Nucleus accumbens (tissue), 56 donors: ENCODE results near the gene RICTOR.

Experiments
- DNase-seq, 56 donors: peaks; one replicate each; lab custom pipeline; 2025; lab: John Stamatoyannopoulos, UW

RICTOR gene

DNA sequence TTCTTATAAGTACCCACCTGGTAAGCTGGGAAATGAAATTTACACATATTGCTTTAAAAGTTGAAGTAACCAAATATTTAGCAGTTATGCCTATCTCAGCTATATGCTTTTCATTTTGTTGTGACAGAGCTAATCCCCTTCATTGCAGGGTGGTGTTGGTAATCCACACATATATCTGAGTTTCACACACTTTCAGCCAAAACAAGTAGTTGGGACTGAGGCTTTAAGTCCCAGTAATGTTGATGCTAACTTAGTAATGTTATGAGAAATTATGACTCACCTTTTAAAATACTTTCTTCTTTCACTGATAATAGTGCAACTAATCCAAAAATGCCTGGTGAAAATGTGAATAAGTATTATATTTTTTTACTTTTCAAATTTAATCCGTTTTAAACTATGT is 19.2 kb upstream of the RICTOR start:
- DNase-seq = no peak

DNA sequence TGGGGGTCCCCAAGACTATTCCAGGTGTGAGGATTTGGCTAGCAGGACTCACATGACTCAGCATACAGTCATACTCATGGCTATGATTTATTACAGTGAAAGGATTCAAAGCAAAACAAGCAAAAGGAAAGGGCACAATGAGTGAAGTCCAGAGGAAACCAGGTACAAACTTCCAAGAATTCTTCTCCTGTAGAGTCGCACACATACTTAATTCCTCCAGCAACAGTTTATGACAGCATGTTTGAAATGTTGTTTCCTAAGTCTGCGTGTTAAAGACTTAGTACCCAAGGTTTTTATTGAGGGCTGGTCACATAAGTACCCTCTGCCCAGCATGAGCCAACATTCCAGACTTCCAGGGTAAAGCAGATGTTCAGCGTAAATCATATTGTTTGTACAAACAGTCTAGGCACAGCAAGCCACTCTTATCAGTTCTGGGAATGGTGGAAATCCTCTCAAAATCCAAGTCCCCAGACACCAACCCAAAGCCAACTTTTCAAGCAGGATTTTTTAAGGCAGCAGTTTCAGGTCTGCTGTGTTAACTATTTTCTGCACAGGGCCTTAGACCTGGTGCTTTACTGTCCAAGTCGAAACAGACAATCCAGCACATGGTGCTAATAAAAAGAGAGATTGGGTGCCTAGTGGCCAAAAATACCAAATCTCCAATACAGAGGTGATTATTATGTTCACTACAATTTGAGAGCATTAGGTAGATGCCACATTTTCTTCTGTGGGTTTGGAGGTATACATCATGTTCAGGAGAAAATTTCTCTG is 18.6 kb upstream of the RICTOR start:
- no peak for DNase-seq

DNA sequence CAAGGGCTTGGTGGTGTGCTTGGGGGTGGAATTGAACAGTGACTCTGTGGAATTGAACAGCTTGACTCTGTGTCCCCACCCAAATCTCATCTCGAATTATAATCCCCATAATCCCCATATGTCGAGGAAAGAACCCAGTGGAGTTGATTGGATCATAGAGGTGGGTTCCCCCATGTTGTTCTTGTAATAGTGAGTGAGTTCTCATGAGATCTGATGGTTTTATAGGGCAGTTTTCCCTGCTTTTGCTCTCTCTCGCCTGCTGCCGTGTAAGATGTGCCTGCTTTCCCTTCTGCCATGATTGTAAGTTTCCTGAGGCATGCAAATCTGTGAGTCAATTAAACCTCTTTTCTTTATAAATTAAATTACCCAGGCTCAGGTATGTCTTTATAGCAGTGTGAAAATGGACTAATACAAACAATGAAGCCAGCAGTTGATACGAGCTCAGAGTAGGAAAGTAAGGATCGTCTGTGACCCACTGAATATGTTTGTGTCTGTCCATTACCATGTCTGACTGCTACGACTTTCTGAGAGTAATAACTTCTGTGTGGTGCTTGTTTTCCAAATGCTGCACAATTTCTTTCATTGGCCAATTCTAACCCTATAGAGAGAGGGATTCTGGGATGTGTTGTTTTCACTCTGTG is 17.9 kb upstream of the RICTOR start:
- DNase-seq = no peak

DNA sequence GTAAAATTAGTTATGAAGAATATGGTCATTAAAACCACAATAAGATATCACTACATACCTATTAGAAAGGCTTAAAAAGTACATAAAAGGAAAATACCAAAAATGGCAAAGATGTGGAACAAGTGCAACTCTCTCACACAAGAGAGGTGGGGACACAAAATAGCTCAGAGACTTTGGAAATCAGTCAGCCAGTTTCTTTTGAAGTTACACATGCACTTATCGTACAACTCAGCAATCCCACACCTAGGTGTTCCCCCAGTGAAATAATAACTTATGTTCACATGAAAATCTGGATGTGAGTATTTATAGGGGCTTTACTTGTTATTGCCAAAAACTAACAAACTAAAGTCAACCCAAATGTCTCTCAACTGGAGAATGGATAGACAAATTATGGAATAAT is 9.8 kb upstream of the RICTOR start:
- DNase-seq = no peak

DNA sequence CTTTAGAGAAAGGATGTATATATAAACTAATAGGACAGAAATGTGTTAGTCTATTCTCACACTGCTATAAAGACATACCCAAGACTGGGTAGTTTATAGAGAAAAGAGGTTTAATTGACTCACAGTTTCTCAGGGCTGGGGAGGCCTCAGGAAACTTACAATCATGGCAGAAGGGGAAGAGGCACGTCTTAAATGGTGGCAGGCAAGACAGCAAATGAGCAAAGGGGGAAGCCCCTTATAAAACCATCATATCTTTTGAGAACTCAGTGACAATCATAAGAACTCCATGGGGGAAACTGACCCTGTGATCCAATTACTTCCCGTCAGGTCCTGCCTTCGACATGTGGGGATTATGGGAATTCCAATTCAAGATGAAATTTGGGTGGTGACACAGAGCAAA is 8.8 kb upstream of the RICTOR start:
- no peak for DNase-seq

DNA sequence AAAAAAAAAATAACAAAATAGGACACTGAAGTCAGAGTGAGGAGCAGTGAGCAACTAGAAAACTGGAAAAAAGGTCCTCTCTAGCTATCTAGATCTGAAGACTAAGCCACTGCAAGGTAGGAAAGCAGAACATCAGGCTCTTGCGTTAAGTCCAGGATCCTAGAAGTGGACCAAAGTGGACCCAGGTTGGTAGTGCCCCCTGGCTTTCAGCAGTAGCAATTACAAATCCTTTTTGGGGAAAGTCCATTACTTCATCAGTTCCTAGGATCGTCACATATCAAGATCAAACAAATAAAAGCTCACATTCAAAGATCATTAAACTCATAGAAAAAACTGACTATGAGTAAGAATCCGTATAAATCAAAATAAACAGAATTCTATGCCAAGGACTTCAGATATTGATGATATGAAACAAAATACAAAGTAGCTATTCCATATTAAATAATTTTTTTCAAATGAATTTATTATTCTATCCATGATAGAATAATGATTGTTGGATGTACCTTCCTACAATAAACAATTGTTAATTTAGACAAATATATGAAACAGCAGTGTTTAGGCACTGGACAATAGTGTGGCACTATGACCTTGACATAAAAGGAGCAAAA is 6.5 kb upstream of the RICTOR start:
- DNase-seq = peak in 33 of 56 donors; percentile 2 to 36 (median 14)

DNA sequence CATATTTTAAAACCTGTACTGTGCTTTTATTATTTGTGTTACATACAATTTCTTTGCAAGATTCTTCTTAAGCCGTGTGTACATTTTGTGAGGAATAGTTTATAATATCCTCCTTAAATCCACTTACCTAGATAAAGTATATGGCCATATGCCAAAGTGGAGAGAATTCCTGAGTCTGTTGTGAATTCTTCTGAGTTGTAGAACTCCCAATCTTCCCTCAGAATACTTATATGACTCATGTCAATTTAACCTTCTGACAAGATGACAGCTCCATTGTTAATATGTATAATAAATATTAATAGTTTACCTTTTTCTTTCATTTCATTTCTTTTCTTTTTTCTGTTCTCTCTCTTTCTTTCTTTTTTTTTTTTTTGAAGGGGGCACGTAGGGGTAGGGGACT is 6.0 kb upstream of the RICTOR start:
- DNase-seq = no peak

DNA sequence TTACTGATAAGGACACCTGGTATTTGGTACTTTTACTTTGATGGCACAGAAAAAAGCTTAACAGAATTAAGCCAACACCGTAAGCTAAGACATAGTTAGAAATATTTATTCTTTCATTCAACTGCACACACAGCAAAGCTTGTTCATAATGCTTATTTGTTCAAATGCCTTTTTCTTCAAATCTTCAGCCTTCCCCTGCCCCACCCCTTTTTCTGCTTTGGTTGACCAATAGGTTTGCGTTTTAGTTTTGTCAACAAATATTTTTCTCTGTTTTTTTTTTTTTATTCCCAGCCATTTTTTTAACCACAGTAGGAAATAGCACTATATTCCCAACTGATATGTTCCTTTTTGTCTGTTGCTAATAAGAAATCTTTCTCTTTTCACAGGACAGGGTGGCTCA is 4.9 kb upstream of the RICTOR start:
- DNase-seq = peak in 1 of 56 donors; percentile 1

DNA sequence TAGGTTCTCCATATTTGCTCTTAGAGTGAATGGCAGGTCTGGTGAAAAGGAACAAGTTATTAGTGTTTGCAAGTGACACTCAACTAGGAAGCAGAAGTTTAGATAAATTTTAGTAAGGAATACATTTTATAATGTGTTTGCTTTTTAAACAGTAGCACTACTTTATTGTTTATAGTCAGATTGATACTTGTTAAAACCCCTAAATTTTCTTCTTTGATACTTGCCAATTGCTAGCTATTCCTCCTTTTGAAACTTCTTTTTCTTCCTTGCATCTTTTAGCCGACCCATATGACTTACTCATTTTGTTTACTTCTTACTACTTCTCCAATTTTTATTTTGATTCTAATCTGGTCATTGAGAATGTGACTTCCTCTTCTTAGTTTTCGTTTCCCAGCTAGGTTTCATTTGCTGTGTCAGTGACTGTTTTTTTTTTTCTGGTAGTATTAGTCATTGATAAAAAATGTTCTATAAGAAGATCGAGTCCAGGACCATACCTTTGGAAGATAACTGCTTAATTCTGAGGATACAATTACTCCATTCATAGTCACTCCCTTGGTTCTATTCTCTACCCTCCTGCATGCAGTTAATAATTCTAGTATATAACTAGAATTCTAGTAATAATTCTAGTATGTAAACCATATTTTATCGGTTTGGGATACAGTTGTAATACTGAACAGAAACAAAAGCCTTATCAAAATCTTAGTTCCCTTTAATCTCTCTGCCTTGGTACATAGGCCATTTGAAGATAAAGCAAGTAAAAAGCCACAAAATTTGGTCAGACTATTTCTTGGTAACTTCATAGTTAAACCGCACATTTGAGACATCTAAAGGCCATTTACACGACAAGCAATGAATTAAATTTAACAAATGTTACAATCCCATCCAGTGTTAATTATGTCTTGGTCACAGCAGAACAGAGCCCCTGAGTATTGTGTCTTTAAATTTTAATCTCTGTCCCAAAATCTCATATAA is 2.8 kb upstream of the RICTOR start:
- no peak for DNase-seq

DNA sequence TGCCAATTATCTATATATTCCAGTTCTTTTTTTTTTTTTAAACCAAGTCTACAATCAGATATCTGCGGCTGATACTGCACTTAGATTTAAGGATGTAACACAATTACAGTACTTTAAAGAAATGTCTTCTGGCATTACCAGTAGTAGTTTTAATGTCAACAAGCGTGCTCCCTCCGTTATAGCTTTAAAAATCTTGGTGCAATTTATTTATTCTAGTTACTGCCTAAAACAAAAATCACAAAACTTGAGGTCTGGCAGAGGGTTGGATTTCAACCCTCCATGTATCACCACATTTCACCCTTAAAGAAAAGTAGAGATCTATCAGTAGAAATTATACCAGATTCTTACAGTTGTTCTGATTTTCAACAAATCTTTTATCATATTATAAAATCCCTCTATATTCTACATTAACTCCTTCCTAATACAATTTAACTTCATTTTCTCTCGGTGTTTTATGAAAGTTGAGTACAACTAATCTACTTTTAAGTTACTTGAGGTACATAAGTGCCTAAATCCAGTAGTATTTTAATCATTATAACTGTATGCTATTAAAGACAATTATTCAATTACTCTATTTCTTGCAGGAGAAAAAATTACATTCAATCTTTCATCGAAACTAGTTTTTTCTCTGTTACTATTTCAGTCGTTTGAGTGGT is 2.0 kb upstream of the RICTOR start:
- DNase-seq = no peak

DNA sequence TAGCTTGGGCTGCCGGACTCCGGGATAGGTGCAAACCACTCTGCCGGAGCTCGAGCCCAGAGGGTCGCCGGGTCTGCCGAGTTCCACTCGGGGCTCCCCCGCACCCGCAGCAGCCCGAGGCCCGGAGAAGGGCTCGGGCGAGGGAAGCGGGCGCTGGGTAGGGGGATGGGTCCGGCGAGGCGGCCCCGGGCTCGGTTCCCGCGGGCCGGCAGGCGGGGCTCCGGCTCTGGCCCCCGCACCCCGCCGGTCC is 507 bp downstream of the RICTOR start:
- DNase-seq = peak in 10 of 56 donors; percentile 30 to 72 (median 61)

DNA sequence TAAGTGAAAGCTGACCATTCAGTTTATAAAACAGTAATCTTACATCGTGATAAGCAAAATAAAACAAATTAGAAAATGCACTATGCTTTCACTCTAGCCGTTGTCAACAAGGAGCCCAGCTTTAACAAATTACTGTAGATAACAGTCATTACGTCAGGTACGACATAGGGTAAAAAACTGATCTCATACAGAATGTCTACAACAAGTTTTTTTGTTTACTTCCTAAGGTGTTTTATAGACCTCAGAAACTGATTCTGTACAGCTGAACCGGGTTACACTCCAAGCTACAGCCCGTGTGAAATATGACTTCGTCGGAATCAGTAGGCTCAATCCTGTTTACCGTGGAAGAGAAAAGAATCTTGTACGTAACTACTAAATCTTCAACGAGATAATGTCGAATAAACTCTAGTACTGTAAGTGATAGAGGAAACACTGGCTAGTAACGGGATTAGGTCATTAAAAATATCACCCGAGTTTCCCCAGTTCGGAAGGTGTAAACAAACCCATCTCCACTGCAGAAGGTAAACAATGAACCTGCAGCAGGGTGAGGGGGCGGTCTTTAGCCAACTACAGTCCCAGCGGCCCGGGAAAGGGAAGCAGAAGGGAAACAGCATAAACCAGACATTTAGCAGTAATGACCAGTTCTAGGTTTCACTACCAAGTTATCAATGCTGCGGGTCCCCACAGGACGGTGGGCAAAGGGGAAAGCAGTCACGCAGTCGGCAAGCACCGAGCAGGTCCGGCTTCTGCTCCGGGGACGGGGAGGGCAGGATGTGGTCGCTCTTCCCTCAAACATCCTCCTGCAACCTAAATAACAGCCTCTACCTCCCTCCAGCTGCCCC is 1.1 kb downstream of the RICTOR start:
- DNase-seq = peak in 41 of 56 donors; percentile 6 to 82 (median 57)

DNA sequence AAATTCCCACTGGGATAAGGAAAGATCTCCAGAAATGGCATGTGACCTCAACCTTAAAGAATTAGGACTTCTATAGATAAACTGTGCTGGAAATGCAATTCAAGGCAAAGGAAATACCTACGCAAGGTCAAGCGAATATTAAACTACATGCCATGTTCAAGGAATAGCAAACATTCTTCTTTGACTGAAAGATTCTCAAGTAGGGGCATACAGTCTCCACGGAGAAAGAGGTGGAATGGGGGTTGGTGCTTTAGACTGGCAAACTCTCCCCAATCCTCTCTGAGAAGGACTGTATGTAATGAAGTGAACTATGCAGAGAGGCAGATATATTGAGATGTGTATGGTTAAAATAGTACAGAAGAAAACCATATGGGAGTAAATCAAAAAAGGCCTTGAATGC is 6.1 kb downstream of the RICTOR start:
- no peak for DNase-seq

DNA sequence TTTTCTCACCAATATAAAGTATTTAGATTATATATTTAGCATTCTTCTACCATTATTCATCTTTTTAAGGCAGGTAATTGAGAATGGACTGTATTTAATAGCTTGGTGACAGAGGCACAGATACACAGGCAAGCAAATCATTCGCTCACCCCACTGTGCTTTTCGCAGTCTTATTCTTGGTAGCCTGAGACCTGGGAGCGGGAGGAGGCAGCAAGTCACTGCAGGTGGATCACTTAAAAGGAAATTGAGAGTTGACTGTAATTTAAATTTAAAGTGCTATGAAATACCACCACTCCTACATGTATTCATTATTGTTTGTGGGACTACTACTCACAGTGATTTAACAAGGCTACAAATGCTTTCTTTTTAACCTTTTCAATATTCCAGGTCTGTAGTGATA is 9.7 kb downstream of the RICTOR start:
- DNase-seq = peak in 1 of 56 donors; percentile 7

DNA sequence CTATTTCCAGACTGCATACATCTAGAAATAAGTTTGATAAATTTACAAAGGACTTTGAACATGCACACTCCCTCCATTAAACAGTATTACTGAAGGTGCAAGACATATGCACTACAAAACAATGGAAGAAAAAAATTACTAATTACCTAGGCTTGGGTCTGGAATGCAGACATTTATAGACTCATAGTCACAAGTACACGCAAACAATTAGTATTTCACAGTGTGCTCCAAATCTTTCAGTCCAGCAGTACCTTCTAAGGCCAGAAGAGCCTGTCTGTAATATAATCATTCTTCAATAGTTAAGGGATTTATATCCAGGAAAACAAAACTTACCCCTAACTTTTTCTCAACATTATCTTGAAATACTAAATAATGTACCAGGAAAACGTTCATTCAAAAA is 11.2 kb downstream of the RICTOR start:
- DNase-seq = no peak

DNA sequence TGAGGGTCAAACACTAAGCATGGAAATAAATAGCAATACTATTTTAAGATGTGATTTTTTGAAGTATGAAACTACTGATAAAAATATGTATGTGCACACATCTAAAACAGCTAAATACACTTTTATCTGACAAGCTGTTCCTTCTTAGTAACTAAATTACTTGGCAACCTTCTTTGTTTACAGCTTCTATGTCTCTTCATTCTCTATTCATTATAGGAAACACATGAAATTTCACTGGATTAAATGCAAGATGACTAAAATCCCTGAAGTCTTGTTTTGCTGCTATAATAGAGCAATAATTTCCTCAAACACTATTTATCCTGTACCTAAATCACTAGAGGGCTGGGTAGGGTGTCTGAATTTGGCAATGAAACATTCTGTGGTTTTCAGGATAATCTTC is 11.7 kb downstream of the RICTOR start:
- DNase-seq = no peak

DNA sequence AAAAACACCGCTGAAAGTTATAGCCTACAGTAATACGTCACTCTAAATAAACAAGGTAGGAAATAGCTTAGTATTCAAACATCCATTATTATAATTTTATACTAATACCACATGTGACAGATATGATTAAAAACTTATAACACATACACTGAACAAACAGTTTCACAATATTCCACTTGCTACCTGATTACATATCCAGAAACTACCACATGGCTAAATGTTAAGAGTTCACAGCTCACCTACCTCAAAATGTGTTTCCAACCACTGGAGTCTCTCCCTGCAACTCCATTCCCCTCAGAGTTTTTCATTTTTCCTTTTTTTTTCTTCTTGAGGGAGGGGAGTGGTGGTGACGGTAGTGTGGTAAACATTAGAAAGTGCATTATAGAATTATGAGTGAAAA is 12.1 kb downstream of the RICTOR start:
- DNase-seq = no peak

DNA sequence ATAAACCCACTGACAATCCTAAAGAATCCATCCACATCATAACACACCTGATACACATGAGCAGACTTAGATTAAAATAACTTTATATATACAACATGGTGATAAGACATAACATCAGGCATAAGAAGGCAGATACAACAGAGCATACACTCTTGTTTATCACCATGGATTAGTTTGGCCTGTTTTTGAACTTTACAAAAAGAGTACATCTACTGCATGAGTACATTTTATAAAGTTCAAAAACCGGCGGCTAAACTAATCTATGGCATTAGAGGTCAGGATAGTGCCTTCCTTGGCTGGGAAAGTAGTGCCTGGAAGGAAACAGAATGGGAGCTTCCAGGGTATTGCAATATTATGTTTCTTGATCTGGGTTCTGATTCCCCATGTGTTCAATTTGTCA is 15.1 kb downstream of the RICTOR start:
- DNase-seq = no peak

DNA sequence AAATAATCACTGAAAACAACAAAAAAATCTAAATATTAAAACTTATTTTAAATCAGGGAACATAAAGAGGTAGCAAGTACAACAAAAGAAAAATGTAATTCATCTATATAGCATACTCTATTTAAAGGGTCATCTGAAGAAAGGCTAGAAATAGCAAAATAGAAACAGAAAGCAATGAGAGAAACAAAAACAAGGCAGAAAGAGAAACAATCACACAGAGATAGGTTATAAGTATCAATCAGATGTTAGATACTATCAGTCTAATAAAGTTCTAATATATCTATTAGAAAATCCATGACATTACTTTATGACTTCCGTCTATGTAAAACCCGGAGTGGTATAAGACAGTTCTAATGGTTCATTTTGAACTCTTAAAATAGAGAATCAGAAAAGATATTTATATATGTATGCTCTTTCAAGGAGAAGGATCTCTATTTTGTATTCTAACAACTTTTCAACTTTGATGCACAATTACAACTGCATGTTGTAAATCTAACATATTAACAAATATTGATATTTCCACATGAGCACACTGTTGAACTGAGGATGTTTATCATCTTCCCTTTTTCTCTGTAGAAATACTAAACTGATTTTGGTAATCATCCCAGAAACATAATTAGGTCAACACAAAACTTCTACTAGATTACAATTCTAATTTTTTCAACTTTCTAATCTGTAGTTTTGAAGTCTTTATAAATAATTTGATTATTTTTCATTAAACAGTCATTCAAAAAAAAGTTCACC is 15.8 kb downstream of the RICTOR start:
- DNase-seq = no peak
